Measurements from ENCODE around the gene DNAJB14.

- TF ChIP-seq YY1 (IDR thresholded peaks at IDR 0.05; ENCODE audit: insufficient read depth, insufficient read length) (no peak), SUZ12 (IDR thresholded peaks at IDR 0.05; ENCODE audit: extremely low read depth, insufficient read depth, insufficient read length) (no peak)
Measured at GRCh38 chr4:99965674-99966350, 19.4 kb upstream of the DNAJB14 start.
